ENCODE results near the gene DNAJC5. TPM values are rescaled to one million over a fixed set of nuclear protein-coding genes. Genes with fewer than 3 reads are reported as not detected.
"Not testable (repeated sequence)": the region's sequence is repeated elsewhere in the genome, so short reads cannot be mapped to it uniquely, and the experiment has no call there.

DNAJC5 gene
- total RNA-seq, 4 donors from 2014 or later = 40.6 to 59.7 (median 49.7) TPM

DNA sequence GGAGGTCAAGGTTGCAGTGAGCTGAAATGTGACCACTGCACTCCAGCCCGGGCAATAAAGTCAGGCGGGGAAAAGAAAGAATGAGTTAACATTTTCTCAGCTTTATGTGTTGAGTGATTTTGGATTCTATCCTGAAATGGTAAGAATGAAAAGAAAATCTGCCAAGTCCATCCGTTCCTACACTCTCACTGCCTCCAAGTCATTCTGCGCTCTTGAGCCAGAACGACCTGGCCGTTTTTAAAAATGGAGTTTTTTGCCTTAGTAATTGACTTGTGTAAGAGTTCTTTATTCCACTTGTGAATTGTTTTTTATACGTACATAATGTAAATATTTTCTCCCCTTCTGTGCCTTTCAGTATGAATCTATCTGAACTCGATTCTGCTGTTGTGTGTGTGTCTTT lies 28.7 kb downstream of the DNAJC5 start:
- TF ChIP-seq, protein P1, sequence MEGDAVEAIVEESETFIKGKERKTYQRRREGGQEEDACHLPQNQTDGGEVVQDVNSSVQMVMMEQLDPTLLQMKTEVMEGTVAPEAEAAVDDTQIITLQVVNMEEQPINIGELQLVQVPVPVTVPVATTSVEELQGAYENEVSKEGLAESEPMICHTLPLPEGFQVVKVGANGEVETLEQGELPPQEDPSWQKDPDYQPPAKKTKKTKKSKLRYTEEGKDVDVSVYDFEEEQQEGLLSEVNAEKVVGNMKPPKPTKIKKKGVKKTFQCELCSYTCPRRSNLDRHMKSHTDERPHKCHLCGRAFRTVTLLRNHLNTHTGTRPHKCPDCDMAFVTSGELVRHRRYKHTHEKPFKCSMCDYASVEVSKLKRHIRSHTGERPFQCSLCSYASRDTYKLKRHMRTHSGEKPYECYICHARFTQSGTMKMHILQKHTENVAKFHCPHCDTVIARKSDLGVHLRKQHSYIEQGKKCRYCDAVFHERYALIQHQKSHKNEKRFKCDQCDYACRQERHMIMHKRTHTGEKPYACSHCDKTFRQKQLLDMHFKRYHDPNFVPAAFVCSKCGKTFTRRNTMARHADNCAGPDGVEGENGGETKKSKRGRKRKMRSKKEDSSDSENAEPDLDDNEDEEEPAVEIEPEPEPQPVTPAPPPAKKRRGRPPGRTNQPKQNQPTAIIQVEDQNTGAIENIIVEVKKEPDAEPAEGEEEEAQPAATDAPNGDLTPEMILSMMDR (IDR thresholded peaks at IDR 0.05) = no peak
- no peak for TF ChIP-seq POLR2A (IDR thresholded peaks at IDR 0.05)
- no peak overlapping the region for H3K4me3 ChIP-seq (ENCODE audit: low read depth, poor library complexity, severe bottlenecking)
- DNase-seq (ENCODE audit: low spot score in 2 of 2) = no peak
- intact Hi-C loops (cut with DNase I; ENCODE audit: low total_unique reads) = no loop called here
- 70 to 71% methylated on average over 8 of the region's 8 CpGs for WGBS, 2 donors

DNA sequence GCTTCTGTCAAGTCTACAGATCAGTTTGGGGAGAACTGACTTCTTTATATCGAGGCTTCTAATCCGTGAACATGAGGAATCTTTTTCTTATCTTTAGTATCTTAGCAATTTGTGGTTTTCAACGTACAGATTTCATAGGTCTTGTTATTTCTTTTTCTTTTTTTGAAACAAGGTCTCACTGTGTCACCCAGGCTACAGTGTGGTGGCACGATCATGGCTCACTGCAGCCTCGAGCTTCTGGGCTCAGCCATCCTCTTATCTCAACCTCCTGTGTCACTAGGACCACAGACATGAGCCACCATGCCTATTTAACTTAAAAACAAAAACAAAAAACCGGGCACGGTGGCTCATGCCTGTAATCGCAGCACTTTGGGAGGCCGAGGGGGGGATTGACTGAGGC lies 29.3 kb downstream of the DNAJC5 start:
- WGBS, 2 donors = 70 to 81% methylated on average over 9 of the region's 9 CpGs
- DNase-seq (ENCODE audit: low spot score in 2 of 2) = no peak
- no peak overlapping the region for H3K4me3 ChIP-seq (ENCODE audit: low read depth, poor library complexity, severe bottlenecking)
- TF ChIP-seq POLR2A (IDR thresholded peaks at IDR 0.05) = no peak
- TF ChIP-seq, protein P1 (IDR thresholded peaks at IDR 0.05) = no peak
- intact Hi-C loops (cut with DNase I; ENCODE audit: low total_unique reads) = no loop called here

DNA sequence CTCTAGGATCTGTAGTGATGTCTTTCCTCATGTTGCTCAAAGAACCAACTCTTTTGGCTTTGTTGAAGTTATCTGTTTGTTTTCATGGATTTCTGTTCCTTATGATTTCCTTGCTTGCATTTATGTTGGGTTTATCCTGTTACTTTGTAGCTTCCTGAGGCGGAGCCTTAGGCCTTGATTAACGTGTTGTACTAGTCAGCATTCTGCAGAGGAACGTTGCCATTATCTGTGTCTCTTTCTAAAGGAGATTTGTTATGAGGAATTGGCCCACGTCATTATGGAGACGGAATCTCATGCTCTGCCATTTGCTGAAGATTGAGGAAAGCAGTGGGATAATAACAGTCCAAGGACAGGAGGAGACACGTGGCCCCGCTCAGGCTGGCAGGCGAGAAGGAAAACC lies 31.4 kb downstream of the DNAJC5 start:
- WGBS, 2 donors = 73 to 80% methylated on average over 8 of the region's 8 CpGs
- no peak for DNase-seq (ENCODE audit: low spot score in 2 of 2)
- intact Hi-C loops (cut with DNase I; ENCODE audit: low total_unique reads) = no loop called here
- TF ChIP-seq POLR2A (IDR thresholded peaks at IDR 0.05) = no peak
- TF ChIP-seq, protein P1 (IDR thresholded peaks at IDR 0.05) = no peak
- no peak overlapping the region for H3K4me3 ChIP-seq (ENCODE audit: low read depth, poor library complexity, severe bottlenecking)

DNA sequence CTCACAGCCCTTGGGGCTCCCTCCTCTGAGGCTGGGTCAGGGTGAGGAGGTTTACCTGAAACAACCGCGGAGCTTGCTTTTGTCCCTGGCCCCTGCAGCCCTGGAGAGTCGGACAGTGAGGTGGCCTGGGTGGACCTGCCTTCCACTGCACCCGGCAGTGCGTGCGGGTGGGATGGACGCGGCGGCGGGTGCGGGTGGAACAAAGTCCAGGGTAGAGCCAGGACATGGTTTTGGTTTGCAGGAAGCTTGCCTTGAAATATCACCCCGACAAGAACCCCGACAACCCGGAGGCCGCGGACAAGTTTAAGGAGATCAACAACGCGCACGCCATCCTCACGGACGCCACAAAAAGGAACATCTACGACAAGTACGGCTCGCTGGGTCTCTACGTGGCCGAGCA lies 34.1 kb downstream of the DNAJC5 start:
- TF ChIP-seq, protein P1 (IDR thresholded peaks at IDR 0.05) = no peak
- TF ChIP-seq POLR2A (IDR thresholded peaks at IDR 0.05) = no peak
- intact Hi-C loops (cut with DNase I; ENCODE audit: low total_unique reads) = no loop called here
- WGBS, 2 donors = 97% methylated on average over 26 of the region's 26 CpGs
- no peak overlapping the region for H3K4me3 ChIP-seq (ENCODE audit: low read depth, poor library complexity, severe bottlenecking)
- DNase-seq (ENCODE audit: low spot score in 2 of 2) = no peak

DNA sequence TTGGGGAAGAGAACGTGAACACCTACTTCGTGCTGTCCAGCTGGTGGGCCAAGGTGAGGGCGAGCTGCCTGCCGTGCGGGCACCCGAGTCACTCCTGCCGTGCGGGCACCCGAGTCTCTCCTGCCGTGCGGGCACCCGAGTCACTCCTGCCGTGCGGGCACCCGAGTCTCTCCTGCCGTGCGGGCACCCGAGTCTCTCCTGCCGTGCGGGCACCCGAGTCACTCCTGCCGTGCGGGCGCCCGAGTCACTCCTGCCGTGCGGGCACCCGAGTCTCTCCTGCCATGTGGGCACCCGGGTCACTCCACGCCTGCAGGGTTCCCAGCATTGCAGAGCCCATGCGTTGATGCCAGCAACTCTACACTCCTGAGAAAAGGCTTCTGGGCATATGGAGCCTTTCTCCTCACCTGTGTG lies 34.6 kb downstream of the DNAJC5 start:
- DNase-seq (ENCODE audit: low spot score in 2 of 2); intact Hi-C loops (cut with DNase I; ENCODE audit: low total_unique reads); H3K4me3 ChIP-seq (ENCODE audit: low read depth, poor library complexity, severe bottlenecking): not testable (repeated sequence)
- WGBS, 2 donors = 94 to 97% methylated on average over 29 to 31 of the region's 31 CpGs

DNA sequence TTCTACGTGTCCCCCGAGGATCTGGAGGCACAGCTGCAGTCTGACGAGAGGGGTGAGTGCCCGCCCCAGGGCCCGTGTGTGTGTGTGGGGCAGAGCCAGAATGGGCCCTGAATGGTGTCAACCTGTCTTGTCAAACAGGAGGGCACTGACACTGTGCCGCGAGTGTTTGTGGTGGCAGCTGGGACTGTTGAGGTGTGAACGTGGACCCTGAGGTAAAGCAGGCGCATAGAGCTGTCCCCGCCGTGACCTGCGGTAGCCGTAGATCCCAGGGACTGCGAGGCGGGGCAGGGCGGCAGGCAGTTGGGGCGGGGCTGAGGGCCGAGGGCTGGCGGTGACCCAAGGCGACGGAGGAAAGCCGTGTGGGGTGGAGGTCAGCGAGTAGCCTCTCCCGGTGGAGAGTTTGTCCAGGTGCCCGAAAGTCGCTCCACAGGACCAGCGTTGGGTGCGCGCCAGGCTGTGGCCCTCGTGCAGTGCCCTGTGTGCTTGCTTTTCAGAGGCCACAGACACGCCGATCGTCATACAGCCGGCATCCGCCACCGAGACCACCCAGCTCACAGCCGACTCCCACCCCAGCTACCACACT lies 36.1 kb downstream of the DNAJC5 start:
- TF ChIP-seq, protein P1 (IDR thresholded peaks at IDR 0.05) = no peak
- TF ChIP-seq POLR2A (IDR thresholded peaks at IDR 0.05) = no peak
- 90 to 92% methylated on average over 37 of the region's 37 CpGs for whole genome bisulfite sequencing, 2 donors
- no peak overlapping the region for H3K4me3 ChIP-seq (ENCODE audit: low read depth, poor library complexity, severe bottlenecking)
- DNase-seq (ENCODE audit: low spot score in 2 of 2) = no peak
- intact Hi-C loops (cut with DNase I; ENCODE audit: low total_unique reads) = no loop called here
